ENCODE measurements around the gene MRPS2.

- TF ChIP-seq EZH2 (IDR thresholded peaks at IDR 0.05; ENCODE audit: borderline replicate concordance, low read depth, low read length, severe bottlenecking) (no peak), POLR2AphosphoS5 (IDR thresholded peaks at IDR 0.05; ENCODE audit: insufficient read depth, low read depth, low read length) (no peak), CTCF (IDR thresholded peaks at IDR 0.05; ENCODE audit: extremely low read depth in 1 of 2, insufficient read depth in 1 of 2, low read depth in 1 of 2, low read length in 2 of 2) (no peak), POLR2A (IDR thresholded peaks at IDR 0.05; ENCODE audit: low read depth, low read length) (no peak), JUN (IDR thresholded peaks at IDR 0.05; ENCODE audit: borderline replicate concordance, insufficient read depth, insufficient read length, low read depth) (no peak), MYC (IDR thresholded peaks at IDR 0.05; ENCODE audit: low read depth, low read length) (no peak), GATA2 (IDR thresholded peaks at IDR 0.05; ENCODE audit: insufficient read depth, insufficient read length, low read depth, low read length) (no peak), FOS (IDR thresholded peaks at IDR 0.05; ENCODE audit: borderline replicate concordance, insufficient read depth, low read length) (no peak)
- TF ChIP-seq, protein P1, sequence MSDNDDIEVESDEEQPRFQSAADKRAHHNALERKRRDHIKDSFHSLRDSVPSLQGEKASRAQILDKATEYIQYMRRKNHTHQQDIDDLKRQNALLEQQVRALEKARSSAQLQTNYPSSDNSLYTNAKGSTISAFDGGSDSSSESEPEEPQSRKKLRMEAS (IDR thresholded peaks at IDR 0.05; ENCODE audit: insufficient read depth, insufficient read length), result no peak
These were observed 22.4 kb downstream of the MRPS2 start for GRCh38 chr9:135522931-135523330.

Measured in endothelial cell of umbilical vein (primary cell).